ENCODE data around the gene FBN2.

FBN2 gene

GRCh38 chr5:128271859-128272464 lies 266.1 kb downstream of the FBN2 start:
- no peaks in the 10 kb centered on the region for H3K4me1 ChIP-seq (ENCODE audit: insufficient read depth, low read length, poor library complexity, severe bottlenecking)
- H3K9ac ChIP-seq (ENCODE audit: low read depth, low read length, poor library complexity, severe bottlenecking): no peak overlapping the region
- H2AFZ ChIP-seq (ENCODE audit: low read length): no peak overlapping the region
- H3K79me2 ChIP-seq (ENCODE audit: insufficient read depth, low read length): no peaks in the 10 kb centered on the region
- no peaks in the 10 kb centered on the region for H3K27me3 ChIP-seq (ENCODE audit: insufficient read depth, low read length, poor library complexity, severe bottlenecking)
- no peak overlapping the region for H3K4me2 ChIP-seq (ENCODE audit: low read depth, low read length, poor library complexity, severe bottlenecking)
- TF ChIP-seq CTCF (conservative IDR thresholded peaks at IDR 0.05; ENCODE audit: low read length) (no peak), EZH2phosphoT487 (IDR thresholded peaks at IDR 0.05; ENCODE audit: borderline replicate concordance) (no peak)
- H3K4me3 ChIP-seq (ENCODE audit: low read length, poor library complexity, severe bottlenecking): no peak overlapping the region
- no peaks in the 10 kb centered on the region for H3K9me2 ChIP-seq (replicated peaks; ENCODE audit: low read depth, low read length)
- no peaks in the 10 kb centered on the region for H3K36me3 ChIP-seq (ENCODE audit: insufficient read depth, low read length)
- no peaks in the 10 kb centered on the region for H4K20me1 ChIP-seq (ENCODE audit: insufficient read depth, low read length, poor library complexity, severe bottlenecking)
- H3K9me3 ChIP-seq (ENCODE audit: insufficient read depth, low read depth, low read length): no peaks in the 10 kb centered on the region
- no peaks in the 10 kb centered on the region for H3F3A ChIP-seq (ENCODE audit: low read depth)

- no peaks in the 10 kb centered on the region for H3K27me3 ChIP-seq (ENCODE audit: insufficient read depth, low read length, poor library complexity, severe bottlenecking)
- H3K36me3 ChIP-seq (ENCODE audit: insufficient read depth, low read length): no peaks in the 10 kb centered on the region
- H2AFZ ChIP-seq (ENCODE audit: low read length): no peak overlapping the region
- no peak overlapping the region for H3K4me3 ChIP-seq (ENCODE audit: low read length, poor library complexity, severe bottlenecking)
- no peaks in the 10 kb centered on the region for H3K4me1 ChIP-seq (ENCODE audit: insufficient read depth, low read length, poor library complexity, severe bottlenecking)
- no peaks in the 10 kb centered on the region for H3F3A ChIP-seq (ENCODE audit: low read depth)
- H3K9me3 ChIP-seq (ENCODE audit: insufficient read depth, low read depth, low read length): no peaks in the 10 kb centered on the region
- no peak overlapping the region for H3K4me2 ChIP-seq (ENCODE audit: low read depth, low read length, poor library complexity, severe bottlenecking)
- no peaks in the 10 kb centered on the region for H4K20me1 ChIP-seq (ENCODE audit: insufficient read depth, low read length, poor library complexity, severe bottlenecking)
- H3K9me2 ChIP-seq (replicated peaks; ENCODE audit: low read depth, low read length): no peaks in the 10 kb centered on the region
- H3K79me2 ChIP-seq (ENCODE audit: insufficient read depth, low read length): no peaks in the 10 kb centered on the region
- no peak for TF ChIP-seq CTCF (conservative IDR thresholded peaks at IDR 0.05; ENCODE audit: low read length)
- TF ChIP-seq EZH2phosphoT487 (IDR thresholded peaks at IDR 0.05; ENCODE audit: borderline replicate concordance): no peak
- H3K9ac ChIP-seq (ENCODE audit: low read depth, low read length, poor library complexity, severe bottlenecking): no peak overlapping the region
Observed at GRCh38 chr5:128271071-128271470, 267.0 kb downstream of the FBN2 start.

- H3F3A ChIP-seq (ENCODE audit: low read depth): no peaks in the 10 kb centered on the region
- no peak overlapping the region for H3K4me2 ChIP-seq (ENCODE audit: low read depth, low read length, poor library complexity, severe bottlenecking)
- H4K20me1 ChIP-seq (ENCODE audit: insufficient read depth, low read length, poor library complexity, severe bottlenecking): no peaks in the 10 kb centered on the region
- no peak overlapping the region for H3K4me3 ChIP-seq (ENCODE audit: low read length, poor library complexity, severe bottlenecking)
- no peaks in the 10 kb centered on the region for H3K79me2 ChIP-seq (ENCODE audit: insufficient read depth, low read length)
- H2AFZ ChIP-seq (ENCODE audit: low read length): no peak overlapping the region
- H3K9me2 ChIP-seq (replicated peaks; ENCODE audit: low read depth, low read length): no peaks in the 10 kb centered on the region
- no peaks in the 10 kb centered on the region for H3K9me3 ChIP-seq (ENCODE audit: insufficient read depth, low read depth, low read length)
- no peaks in the 10 kb centered on the region for H3K36me3 ChIP-seq (ENCODE audit: insufficient read depth, low read length)
- H3K4me1 ChIP-seq (ENCODE audit: insufficient read depth, low read length, poor library complexity, severe bottlenecking): no peaks in the 10 kb centered on the region
- TF ChIP-seq CTCF (conservative IDR thresholded peaks at IDR 0.05; ENCODE audit: low read length): no peak
- TF ChIP-seq EZH2phosphoT487 (IDR thresholded peaks at IDR 0.05; ENCODE audit: borderline replicate concordance): no peak
- H3K27me3 ChIP-seq (ENCODE audit: insufficient read depth, low read length, poor library complexity, severe bottlenecking): no peaks in the 10 kb centered on the region
- no peak overlapping the region for H3K9ac ChIP-seq (ENCODE audit: low read depth, low read length, poor library complexity, severe bottlenecking)
Observed at GRCh38 chr5:128264564-128265360, 273.3 kb downstream of the FBN2 start.

Data from Loucy (cell line).